Skin of body (tissue), 2 donors: ENCODE data around the gene RBM22. TPM values are rescaled to one million over a fixed set of nuclear protein-coding genes. Genes with fewer than 3 reads are reported as not detected.

Source experiments
- DNase-seq: peaks from one replicate; lab custom pipeline; 2025; lab: John Stamatoyannopoulos, UW
- total RNA-seq: library from RNA; depleted of rRNA; stranded (reverse); fragments of >200 nt; gene quantifications from one replicate; pipeline ENCODE4 v1.2.3, GENCODE V29; 2014

Gene RBM22
- total RNA-seq, 1 donor from 2014 or later = 24.9 TPM

- DNase-seq = no peak
These were observed 48.8 kb downstream of the RBM22 start for GRCh38 chr5:150651924-150652671.

DNA sequence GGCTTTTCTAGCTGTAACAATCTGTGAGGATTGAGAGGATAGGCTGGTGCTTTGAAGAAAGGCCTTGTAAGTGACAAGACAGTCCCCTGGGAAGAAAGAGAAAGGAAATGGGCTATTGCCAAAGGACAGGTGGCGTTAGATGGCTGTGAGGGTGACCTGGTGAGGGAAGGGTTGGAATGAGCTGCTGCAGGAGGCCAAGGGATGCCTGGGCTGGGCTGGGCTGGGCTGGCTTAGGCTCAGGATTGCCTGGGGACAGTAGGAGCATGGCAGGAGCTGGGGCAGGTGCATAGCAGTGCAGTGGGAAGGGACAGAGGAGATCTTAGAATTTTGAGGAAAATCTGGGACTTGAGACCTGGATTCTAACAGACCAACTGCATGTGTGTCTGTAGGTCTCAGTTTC, 49.5 kb downstream of the RBM22 start:
- DNase-seq = no peak

GRCh38 chr5:150650021-150651006, 50.5 kb downstream of the RBM22 start:
- DNase-seq = no peak

DNA sequence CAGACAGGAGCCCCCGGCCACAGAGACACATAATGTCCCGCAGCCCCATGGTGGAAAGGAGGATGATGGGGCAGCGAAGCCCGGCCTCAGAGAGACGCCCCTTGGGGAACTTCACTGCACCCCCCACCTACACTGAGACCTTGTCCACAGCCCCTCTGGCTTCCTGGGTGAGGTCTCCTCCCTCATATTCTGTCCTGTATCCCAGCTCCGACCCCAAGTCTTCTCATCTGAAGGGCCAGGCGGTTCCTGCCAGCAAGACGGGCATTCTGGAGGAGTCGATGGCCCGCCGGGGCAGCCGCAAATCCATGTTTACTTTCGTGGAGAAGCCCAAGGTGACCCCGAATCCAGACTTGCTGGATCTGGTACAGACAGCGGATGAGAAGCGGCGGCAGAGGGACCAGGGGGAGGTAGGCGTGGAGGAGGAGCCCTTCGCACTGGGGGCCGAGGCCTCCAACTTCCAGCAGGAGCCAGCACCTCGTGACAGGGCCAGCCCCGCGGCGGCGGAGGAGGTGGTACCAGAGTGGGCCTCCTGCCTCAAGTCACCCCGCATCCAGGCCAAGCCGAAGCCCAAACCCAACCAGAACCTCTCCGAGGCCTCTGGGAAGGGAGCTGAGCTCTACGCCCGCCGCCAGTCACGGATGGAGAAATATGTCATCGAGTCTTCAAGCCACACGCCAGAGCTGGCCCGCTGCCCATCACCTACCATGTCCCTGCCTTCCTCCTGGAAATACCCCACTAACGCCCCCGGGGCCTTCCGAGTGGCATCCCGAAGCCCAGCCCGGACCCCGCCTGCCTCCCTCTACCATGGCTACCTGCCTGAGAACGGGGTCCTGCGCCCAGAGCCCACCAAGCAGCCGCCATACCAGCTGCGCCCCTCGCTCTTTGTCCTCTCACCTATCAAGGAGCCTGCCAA, 51.5 kb downstream of the RBM22 start:
- no peak for DNase-seq

GRCh38 chr5:150648294-150649107, 52.4 kb downstream of the RBM22 start:
- no peak for DNase-seq

DNA sequence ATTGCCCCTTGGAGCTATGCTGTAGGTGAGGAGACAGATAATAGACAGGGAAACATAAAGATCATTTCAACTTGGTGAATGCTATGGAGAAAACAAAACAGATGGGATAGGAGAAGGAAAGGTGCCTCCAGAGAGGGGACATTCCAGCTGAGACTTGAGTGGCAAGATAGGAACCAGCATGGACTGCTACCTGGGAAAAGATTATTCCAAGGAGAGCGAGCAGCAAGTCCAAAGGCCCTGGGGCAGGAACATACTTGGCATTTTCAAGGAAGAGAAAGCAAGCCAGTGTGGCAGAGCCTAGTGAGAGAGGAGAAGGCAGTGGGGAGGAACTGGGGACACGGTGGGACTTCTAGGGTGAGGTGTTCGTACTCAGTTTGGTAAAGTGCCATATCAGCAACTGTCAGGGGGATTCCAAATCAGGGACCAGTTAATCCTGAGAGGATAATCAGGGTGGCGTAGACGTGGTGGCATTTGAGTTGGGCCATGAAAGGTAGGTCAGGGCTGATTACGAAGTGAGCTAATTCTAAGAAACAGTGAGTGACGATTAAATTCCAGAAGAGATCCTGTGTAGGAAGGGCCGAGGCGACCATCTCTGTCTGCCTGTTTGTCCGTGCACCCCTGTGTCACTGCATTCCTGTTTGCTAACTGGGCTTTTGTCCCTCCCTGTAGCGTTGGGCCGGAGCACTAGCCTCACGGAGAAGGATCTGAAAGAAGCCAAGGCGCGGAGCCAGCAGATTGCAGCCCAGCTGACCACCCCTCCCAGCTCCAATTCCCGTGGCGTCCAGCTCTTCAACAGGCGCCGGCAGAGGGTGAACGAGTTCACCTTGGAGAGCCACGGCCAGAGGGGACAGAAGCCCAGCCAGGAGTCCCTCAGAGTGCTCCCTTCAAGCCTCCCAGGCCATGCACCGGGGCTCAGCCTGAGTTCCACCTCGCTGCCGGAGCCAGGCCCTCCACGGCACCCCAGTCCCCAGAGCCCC, 53.3 kb downstream of the RBM22 start:
- no peak for DNase-seq

- DNase-seq = no peak
These were observed 55.7 kb downstream of the RBM22 start for GRCh38 chr5:150645070-150645700.

GRCh38 chr5:150644514-150644913, 56.3 kb downstream of the RBM22 start:
- DNase-seq = no peak

DNA sequence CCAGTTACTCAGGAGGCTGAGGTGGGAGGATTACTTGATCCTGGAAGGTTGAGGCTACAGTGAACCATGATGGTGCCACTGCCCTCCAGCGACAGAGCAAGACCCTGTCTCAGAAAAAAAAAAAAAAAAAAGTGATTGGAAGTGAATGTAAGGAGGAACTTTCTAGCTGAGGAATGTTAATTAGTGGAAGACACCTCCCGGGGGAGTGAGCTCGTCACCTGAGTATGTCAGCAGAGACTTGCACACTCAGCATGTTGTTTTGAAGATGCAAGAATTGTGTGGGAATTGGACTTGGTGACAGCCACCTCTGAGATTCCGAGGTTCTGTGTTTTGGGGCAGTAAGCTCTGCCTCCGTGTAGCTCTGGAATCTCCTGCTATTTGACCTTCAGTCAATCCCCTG, 56.8 kb downstream of the RBM22 start:
- no peak for DNase-seq

GRCh38 chr5:150642991-150643710, 57.7 kb downstream of the RBM22 start:
- no peak for DNase-seq

- peak; percentile 16 for DNase-seq
These were observed 58.3 kb downstream of the RBM22 start for GRCh38 chr5:150642567-150642927.

GRCh38 chr5:150641824-150642566, 58.9 kb downstream of the RBM22 start:
- DNase-seq = no peak

GRCh38 chr5:150641006-150641570, 59.8 kb downstream of the RBM22 start:
- no peak for DNase-seq
